Fibroblast of lung (primary cell): ENCODE results near the gene ZFR. TPM values are rescaled to one million over a fixed set of nuclear protein-coding genes. Genes with fewer than 3 reads are reported as not detected.

ENCODE experiments used
- DNase-seq, 2 donors: peaks; one replicate each; pipeline versions ENCODE4 v3.0.0 to v3.0.0-alpha.2; 2010; ENCODE audit warnings: low read depth in 2 of 2
- H2AFZ ChIP-seq: 2 replicates; pipeline ENCODE4 v1.5.1; 2012; ENCODE audit warnings: low read length, control low read depth, inconsistent platforms
- H3K27ac ChIP-seq: 2 replicates; pipeline ENCODE4 v1.5.1; 2011; ENCODE audit warnings: low read length, control low read depth; ENCODE audit not compliant: insufficient read depth
- H3K27me3 ChIP-seq: 2 replicates; pipeline ENCODE4 v1.5.1; 2011; ENCODE audit warnings: mild to moderate bottlenecking, low read length; ENCODE audit not compliant: control insufficient read depth, insufficient read depth
- H3K36me3 ChIP-seq: 2 replicates; pipeline ENCODE4 v1.5.1; 2011; ENCODE audit warnings: low read length; ENCODE audit not compliant: control insufficient read depth, insufficient read depth
- H3K4me1 ChIP-seq: 2 replicates; pipeline ENCODE4 v1.5.1; 2011; ENCODE audit warnings: low read length; ENCODE audit not compliant: control insufficient read depth, insufficient read depth; ENCODE audit errors: extremely low read depth
- H3K4me2 ChIP-seq: 2 replicates; pipeline ENCODE4 v1.5.1; 2011; ENCODE audit warnings: low read length, control low read depth; ENCODE audit not compliant: insufficient read depth; ENCODE audit errors: extremely low read depth
- H3K4me3 ChIP-seq, 4 experiments: fragments of 200-600 bp in 1 of 4; sonication (generic) in 1 of 4; replicated peaks in 1 of 4; 2 replicates each; pipeline ENCODE4 v1.5.1; 2011 to 2016; ENCODE audit warnings: low read length in 4 of 4, low read depth in 3 of 4, mild to moderate bottlenecking in 3 of 4, control low read depth in 2 of 4, inconsistent platforms in 1 of 4, mixed read lengths in 1 of 4; ENCODE audit not compliant: insufficient read depth in 1 of 4; ENCODE audit errors: control extremely low read depth in 1 of 4
- H3K79me2 ChIP-seq: 2 replicates; pipeline ENCODE4 v1.5.1; 2012; ENCODE audit warnings: mild to moderate bottlenecking, low read length, inconsistent platforms; ENCODE audit not compliant: control insufficient read depth, insufficient read depth
- H3K9ac ChIP-seq: 2 replicates; pipeline ENCODE4 v1.5.1; 2011; ENCODE audit warnings: mild to moderate bottlenecking, low read length, control low read depth; ENCODE audit not compliant: insufficient read depth
- H3K9me3 ChIP-seq: 2 replicates; pipeline ENCODE4 v1.5.1; 2012; ENCODE audit warnings: low read depth, low read length; ENCODE audit not compliant: control insufficient read depth, insufficient read depth
- H4K20me1 ChIP-seq: 2 replicates; pipeline ENCODE4 v1.5.1; 2011; ENCODE audit warnings: low read length; ENCODE audit not compliant: control insufficient read depth, insufficient read depth; ENCODE audit errors: extremely low read depth
- CTCF ChIP-seq, 2 donors: IDR thresholded peaks in 1 of 2; conservative IDR thresholded peaks in 1 of 2; 1 replicate in 1 of 2; 2 replicates in 1 of 2; pipeline ENCODE4 v1.5.1; 2011 to 2012; ENCODE audit warnings: low read length in 2 of 2, control low read depth in 1 of 2, inconsistent platforms in 1 of 2, low read depth in 1 of 2, mild to moderate bottlenecking in 1 of 2
- EZH2 ChIP-seq: IDR thresholded peaks from 2 replicates; pipeline ENCODE4 v1.5.1; 2012; ENCODE audit warnings: low read length, control low read depth, mild to moderate bottlenecking; ENCODE audit errors: missing control alignments
- polyA plus RNA-seq, 2 donors: library from polyadenylated mRNA; depleted of rRNA in 1 of 2; stranded (reverse) in 1 of 2; unstranded in 1 of 2; fragments of >200 nt; gene quantifications; 2 replicates each; pipeline ENCODE4 v1.2.1, GENCODE V29; 2011 to 2012; ENCODE audit warnings: missing spikeins in 1 of 2
- total RNA-seq: library from RNA; depleted of rRNA; stranded (reverse); fragments of >200 nt; gene quantifications from 2 replicates; pipeline ENCODE4 v1.2.1, GENCODE V29; 2014

ZFR gene
- total and polyA plus RNA-seq, 2 donors (not counting 1 experiment from before 2014, with no cell fraction given) = 56.8 to 113 TPM

- no peaks in the 10 kb centered on the region for H3K27me3 ChIP-seq
- DNase-seq = no peak
- H2AFZ ChIP-seq = no peak overlapping the region
- no peaks in the 10 kb centered on the region for H3K9me3 ChIP-seq
- H3K36me3 ChIP-seq = no peaks in the 10 kb centered on the region
- no peak overlapping the region for H3K4me2 ChIP-seq
- H3K79me2 ChIP-seq = no peaks in the 10 kb centered on the region
- H4K20me1 ChIP-seq = no peaks in the 10 kb centered on the region
- TF ChIP-seq EZH2 (no peak), CTCF (conservative IDR thresholded peaks at IDR 0.05 in 1 of 2, IDR thresholded peaks at IDR 0.05 in 1 of 2; ENCODE audit: low read depth in 1 of 2, low read length in 2 of 2) (no peak)
- H3K4me3 ChIP-seq = no peak overlapping the region
- no peak overlapping the region for H3K27ac ChIP-seq
- no peaks in the 10 kb centered on the region for H3K4me1 ChIP-seq
- H3K9ac ChIP-seq = no peak overlapping the region
Measured at GRCh38 chr5:32474209-32474854, 29.8 kb upstream of the ZFR start.

GRCh38 chr5:32473072-32473471 is 28.5 kb upstream of the ZFR start:
- TF ChIP-seq EZH2 (no peak), CTCF (conservative IDR thresholded peaks at IDR 0.05 in 1 of 2, IDR thresholded peaks at IDR 0.05 in 1 of 2; ENCODE audit: low read depth in 1 of 2, low read length in 2 of 2) (no peak)

GRCh38 chr5:32471784-32472183 is 27.2 kb upstream of the ZFR start:
- Histone ChIP-seq H3K4me1 (no peaks in the 10 kb centered on the region), H3K79me2 (no peaks in the 10 kb centered on the region), H3K9ac (no peak overlapping the region), H3K36me3 (no peaks in the 10 kb centered on the region), H3K4me2 (no peak overlapping the region), H3K9me3 (no peaks in the 10 kb centered on the region), H3K4me3 (no peak overlapping the region), H4K20me1 (no peaks in the 10 kb centered on the region), H3K27ac (no peak overlapping the region), H2AFZ (no peak overlapping the region), H3K27me3 (peaks cover 6% of the 10 kb centered on the region)
- no peak for DNase-seq
- TF ChIP-seq EZH2 (no peak), CTCF (conservative IDR thresholded peaks at IDR 0.05 in 1 of 2, IDR thresholded peaks at IDR 0.05 in 1 of 2; ENCODE audit: low read depth in 1 of 2, low read length in 2 of 2) (no peak)

More at GRCh38 chr5:32473072-32473471, 28.5 kb upstream of the ZFR start:
- Histone ChIP-seq H3K4me3 (no peak overlapping the region), H3K4me1 (no peaks in the 10 kb centered on the region), H4K20me1 (no peaks in the 10 kb centered on the region), H3K9ac (no peak overlapping the region), H3K4me2 (no peak overlapping the region), H3K79me2 (no peaks in the 10 kb centered on the region), H3K27me3 (peaks cover 6% of the 10 kb centered on the region), H2AFZ (no peak overlapping the region), H3K9me3 (no peaks in the 10 kb centered on the region), H3K36me3 (no peaks in the 10 kb centered on the region), H3K27ac (no peak overlapping the region)
- DNase-seq = no peak
